Fibroblast of mammary gland (primary cell): ENCODE measurements around the gene SV2A.

Source experiments
- DNase-seq: peaks from one replicate; pipeline ENCODE4 v3.0.0-alpha.2; 2010; ENCODE audit warnings: low read depth
- H3K4me3 ChIP-seq: 2 replicates; pipeline ENCODE4 v1.5.1; 2011; ENCODE audit warnings: low read depth, mild to moderate bottlenecking, low read length, moderate library complexity; ENCODE audit not compliant: control insufficient read depth
- TF ChIP-seq, protein P1 (sequence below): conservative IDR thresholded peaks from 2 replicates; pipeline ENCODE4 v1.5.1; 2011; ENCODE audit warnings: low read depth, low read length, inconsistent platforms; ENCODE audit not compliant: control insufficient read depth, insufficient read depth

Gene SV2A

DNA sequence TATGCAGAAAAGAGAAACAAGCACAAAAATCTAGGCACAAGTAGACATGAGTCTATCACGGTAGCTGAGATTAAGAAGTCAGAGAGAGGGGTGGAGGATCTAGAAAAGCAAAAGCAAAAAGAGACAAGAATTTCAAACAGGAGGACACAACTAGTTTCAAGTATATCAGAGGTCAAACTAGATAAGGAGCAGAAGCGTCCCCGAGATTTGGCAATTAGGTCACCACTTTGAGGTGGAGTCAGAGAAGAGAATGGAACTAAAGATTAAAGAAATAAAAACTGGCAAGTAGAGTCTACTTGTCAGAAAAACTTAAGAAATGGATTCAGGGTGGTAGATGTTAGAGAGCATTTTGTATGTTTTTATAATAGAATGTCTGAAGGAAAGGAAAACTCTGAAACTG, 7.7 kb upstream of the SV2A start:
- DNase-seq = no peak
- H3K4me3 ChIP-seq = no peak overlapping the region
- TF ChIP-seq, protein P1, sequence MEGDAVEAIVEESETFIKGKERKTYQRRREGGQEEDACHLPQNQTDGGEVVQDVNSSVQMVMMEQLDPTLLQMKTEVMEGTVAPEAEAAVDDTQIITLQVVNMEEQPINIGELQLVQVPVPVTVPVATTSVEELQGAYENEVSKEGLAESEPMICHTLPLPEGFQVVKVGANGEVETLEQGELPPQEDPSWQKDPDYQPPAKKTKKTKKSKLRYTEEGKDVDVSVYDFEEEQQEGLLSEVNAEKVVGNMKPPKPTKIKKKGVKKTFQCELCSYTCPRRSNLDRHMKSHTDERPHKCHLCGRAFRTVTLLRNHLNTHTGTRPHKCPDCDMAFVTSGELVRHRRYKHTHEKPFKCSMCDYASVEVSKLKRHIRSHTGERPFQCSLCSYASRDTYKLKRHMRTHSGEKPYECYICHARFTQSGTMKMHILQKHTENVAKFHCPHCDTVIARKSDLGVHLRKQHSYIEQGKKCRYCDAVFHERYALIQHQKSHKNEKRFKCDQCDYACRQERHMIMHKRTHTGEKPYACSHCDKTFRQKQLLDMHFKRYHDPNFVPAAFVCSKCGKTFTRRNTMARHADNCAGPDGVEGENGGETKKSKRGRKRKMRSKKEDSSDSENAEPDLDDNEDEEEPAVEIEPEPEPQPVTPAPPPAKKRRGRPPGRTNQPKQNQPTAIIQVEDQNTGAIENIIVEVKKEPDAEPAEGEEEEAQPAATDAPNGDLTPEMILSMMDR = no peak

DNA sequence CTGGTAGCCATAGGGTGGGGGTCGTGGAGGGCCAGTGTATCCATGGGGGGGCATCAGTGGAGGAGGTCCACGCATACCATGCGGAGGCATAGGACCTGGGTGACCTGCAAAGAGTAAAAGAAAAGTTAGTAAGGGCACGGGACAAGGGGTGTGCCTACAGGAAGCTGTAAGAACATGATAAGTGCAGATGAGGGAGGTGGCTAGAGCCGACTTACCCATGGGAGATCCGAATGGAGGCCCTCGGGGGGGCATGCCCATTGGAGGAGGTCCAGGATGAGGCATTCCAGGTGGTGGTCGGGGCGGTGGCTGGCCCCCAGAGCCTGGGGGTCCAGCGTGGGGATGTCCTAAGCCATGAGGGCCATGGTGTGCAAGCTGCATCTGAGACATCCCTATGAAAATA, 6.0 kb upstream of the SV2A start:
- no peak for DNase-seq
- no peak overlapping the region for H3K4me3 ChIP-seq
- TF ChIP-seq, protein P1 = no peak

DNA sequence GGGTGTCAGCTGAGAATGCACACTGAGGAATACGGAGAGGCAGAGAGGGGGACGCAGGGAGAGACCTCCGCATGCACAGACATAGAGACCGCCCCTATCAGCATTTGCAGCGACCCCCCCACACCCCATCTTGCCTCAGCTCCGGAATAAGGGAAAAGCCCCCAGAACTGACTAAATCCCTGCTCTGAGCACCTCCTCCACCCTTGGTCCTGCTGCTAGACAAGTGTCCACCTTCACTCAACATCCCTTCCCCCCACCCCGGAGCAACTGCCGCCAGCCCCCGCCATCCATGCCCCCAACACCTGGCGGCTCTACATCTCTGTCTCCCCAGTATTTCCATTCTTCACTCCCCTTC, 769 bp downstream of the SV2A start:
- DNase-seq = no peak
- TF ChIP-seq, protein P1 = no peak
- peak overlapping the region; percentile 79 for H3K4me3 ChIP-seq

DNA sequence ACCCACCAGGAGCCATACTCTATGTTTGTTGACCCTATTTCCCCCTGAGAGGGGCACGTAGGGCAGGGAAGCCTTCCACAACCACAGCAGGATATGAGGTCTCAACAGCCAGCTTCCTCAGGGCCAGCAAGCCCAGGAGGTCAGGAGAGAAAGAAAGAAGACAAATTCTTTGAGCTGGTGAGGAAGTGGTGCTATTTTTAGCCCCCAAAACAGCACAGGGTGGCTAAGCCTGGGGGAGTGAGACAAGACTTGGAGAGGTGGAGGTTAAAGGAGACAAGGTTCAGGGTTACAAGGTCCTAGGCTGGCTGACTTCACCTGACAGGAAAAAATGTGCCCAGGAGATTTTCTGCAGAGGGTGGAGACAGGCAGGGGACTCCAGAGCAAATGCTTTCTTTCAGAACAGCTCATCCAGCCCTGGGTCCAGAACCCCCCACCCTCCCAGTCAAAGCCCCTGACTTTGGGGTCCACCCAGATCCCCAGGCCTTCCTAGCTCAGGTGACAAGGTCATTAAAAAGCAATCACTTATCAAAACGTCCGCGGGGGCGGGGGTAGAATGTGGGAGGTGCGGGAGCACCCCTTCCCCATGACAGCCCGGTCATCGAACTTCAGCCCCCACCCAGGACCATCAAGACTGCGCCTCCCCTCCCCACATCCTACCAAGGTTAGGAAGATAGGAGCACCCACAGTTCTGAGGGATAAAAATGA, 1.3 kb downstream of the SV2A start:
- H3K4me3 ChIP-seq = peak overlapping the region; percentile 79
- TF ChIP-seq, protein P1 = no peak
- DNase-seq = no peak

DNA sequence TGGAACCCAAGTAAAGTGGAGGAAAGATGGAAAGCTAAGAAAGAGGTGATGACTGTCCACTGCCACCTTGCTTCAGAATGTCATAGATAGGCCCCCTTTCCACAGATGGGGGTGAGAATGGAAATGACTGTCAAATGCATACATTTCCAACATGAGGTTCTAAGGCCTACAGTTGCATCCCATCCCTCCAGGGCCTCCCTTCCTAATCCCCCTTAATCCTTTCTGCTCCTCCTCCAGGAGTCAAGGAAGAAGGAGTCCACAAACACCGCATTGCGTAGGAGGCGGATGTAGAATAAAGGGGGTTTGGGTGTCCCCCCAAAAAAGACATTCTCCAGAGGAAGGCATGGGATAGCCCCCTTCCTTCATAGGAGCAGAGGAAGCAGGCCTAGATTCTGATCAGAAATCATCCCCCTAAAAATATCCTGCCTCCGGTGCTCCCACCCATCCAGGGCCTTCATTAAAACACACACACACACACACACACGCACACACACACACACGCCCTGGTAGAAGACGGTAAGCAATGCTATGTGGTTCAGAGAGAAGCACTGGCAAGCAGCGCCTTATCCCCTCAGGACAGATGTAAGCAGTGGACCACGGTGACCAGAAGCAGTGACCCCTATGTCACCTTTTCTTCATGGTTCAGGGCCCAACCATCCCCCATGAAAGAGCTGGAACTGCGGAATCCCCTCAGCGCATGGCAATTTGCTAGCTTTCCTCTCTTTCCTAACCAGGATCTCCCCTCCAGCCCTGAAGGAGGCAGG, 2.0 kb downstream of the SV2A start:
- H3K4me3 ChIP-seq = no peak overlapping the region
- DNase-seq = no peak
- TF ChIP-seq, protein P1 = no peak

DNA sequence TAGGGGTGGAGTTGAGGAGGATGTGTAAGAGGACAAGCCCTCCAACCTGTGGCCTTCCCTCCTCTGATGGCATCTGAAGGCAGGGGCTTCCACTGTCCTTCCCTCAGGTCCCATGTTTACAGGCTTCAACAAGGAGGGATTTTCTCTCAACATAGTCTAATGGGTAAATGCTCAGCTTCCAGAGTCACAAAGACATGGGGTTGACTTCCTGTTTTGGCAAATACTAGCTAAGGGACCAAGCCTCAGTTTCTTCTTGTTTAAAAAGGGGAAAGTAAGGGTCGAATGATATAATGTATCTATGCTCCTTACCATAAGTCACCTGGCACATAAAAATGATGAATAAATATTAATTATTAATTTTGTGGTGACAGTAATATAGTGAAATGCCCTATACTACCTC, 3.1 kb downstream of the SV2A start:
- no peak overlapping the region for H3K4me3 ChIP-seq
- DNase-seq = no peak
- TF ChIP-seq, protein P1 = no peak

DNA sequence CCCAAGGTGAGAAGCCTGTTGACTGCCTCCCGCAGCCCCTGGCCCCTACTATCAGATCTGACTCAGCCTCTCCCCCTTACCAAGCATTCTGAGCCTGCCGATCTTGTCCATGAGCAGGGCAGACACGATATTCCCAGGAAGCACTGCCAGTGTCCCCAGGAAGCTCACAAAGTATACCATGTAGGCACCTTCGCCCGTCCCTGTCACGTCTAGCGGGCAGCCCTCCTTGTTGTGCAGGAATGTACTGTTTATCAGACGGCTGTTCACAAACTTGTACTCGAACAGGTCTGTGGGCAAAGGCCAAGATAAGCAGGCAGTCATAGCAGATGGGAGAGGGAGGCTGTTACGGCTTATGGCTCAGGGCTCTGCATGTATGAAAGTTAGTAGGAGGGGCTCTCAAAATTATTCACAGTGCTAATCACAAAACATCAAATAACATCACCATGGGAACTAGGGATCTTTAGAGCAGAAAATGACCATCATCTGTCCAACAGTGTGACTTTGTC, 11.0 kb downstream of the SV2A start:
- TF ChIP-seq, protein P1 = no peak
- no peak overlapping the region for H3K4me3 ChIP-seq
- DNase-seq = no peak
